ENCODE measurements around the gene IRF2. TPM values are rescaled to one million over a fixed set of nuclear protein-coding genes. Genes with fewer than 3 reads are reported as not detected.
A peak's percentile ranks its signal among the peaks of the same experiment; 100 is the strongest.

Gene IRF2
- total RNA-seq, 1 donor from 2014 or later: 44.0 TPM

GRCh38 chr4:184453365-184454160 is 20.8 kb downstream of the IRF2 start:
- H3K4me1 ChIP-seq: peaks cover 56% of the 10 kb centered on the region
- no peak overlapping the region for H3K4me3 ChIP-seq

GRCh38 chr4:184452740-184453139 is 21.6 kb downstream of the IRF2 start:
- Histone ChIP-seq H3K27ac (no peak overlapping the region), H3K4me3 (no peak overlapping the region), H3K36me3 (no peaks in the 10 kb centered on the region), H3K4me1 (peaks cover 63% of the 10 kb centered on the region), H3K27me3 (no peaks in the 10 kb centered on the region), H3K9me3 (no peaks in the 10 kb centered on the region)
- intact Hi-C loops (cut with DNase I): no loop called here
- DNase-seq (no peak), ATAC-seq (no peak)
- no peak for TF ChIP-seq CTCF (IDR thresholded peaks at IDR 0.05)

More at GRCh38 chr4:184453365-184454160, 20.8 kb downstream of the IRF2 start:
- Histone ChIP-seq H3K27ac (peak overlapping the region; percentile 73), H3K36me3 (no peaks in the 10 kb centered on the region), H3K27me3 (no peaks in the 10 kb centered on the region), H3K9me3 (no peaks in the 10 kb centered on the region)
- no peak for DNase-seq
- intact Hi-C loops (cut with DNase I): no loop called here
- ATAC-seq: peak; percentile 93
- no peak for TF ChIP-seq CTCF (IDR thresholded peaks at IDR 0.05)

DNA sequence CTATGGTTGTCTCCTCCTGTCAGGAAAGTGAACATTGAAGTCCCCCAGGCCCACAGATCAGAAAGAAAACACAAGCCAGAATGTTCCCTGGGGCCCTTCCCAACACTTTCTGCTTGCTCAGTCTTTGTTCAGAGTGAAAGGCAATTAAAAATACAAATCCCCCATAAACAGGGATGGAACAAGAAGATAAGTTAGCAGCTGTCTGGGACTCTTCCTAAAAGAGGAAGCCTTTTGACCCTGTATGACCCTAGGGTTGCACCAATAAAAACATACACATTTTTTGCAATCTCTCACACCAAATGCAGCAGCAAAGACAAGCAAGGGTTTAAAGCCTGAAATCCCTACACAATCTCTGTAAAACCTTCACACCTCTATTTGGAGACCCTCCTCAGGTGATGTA is 22.6 kb downstream of the IRF2 start:
- peak overlapping the region; percentile 19 for H3K27ac ChIP-seq
- H3K4me3 ChIP-seq: no peak overlapping the region
- no peak for ATAC-seq
- H3K4me1 ChIP-seq: peaks cover 68% of the 10 kb centered on the region
- DNase-seq: no peak
- intact Hi-C loops (cut with DNase I): no loop called here
- H3K27me3 ChIP-seq: no peaks in the 10 kb centered on the region
- H3K36me3 ChIP-seq: no peaks in the 10 kb centered on the region
- H3K9me3 ChIP-seq: no peaks in the 10 kb centered on the region
- no peak for TF ChIP-seq CTCF (IDR thresholded peaks at IDR 0.05)

DNA sequence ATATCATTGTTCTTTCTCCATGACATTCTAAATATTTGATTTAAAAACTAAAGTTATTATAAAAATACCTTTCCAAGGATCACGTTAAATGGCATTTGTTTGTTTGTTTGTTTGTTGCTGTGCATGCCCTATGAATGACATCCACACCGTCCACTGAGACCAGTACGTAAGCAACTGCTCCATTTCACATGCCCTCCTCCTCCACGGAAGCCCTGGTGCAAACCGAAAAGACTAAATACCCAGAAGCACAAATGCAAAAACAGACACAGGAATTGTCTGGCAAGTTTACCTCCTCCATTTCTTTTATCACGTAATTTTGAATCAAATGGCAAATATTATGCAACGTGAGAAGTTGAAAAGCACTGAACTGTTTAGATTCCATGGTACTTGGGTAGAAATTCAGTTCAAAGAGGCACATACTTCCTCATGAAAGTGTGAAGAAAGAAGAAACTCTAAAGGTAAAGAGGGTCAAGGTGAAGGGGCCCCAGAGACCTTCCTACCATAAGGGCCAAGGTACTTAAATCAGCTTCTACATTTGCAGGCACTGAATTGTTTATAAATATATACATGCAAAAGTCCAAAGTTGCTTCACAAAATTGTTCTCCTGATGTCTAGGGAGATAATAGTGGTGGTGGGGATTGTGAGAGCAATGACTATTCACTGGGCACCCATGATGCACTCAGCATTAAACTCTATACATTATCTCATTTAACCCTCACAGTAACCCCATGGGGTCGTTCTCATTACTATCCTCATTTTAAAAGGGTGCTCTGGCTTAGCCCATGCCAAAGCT is 23.4 kb downstream of the IRF2 start:
- TF ChIP-seq CTCF (IDR thresholded peaks at IDR 0.05): no peak
- Histone ChIP-seq H3K27ac (peak overlapping the region; percentile 19), H3K9me3 (no peaks in the 10 kb centered on the region), H3K4me3 (no peak overlapping the region), H3K36me3 (no peaks in the 10 kb centered on the region), H3K27me3 (no peaks in the 10 kb centered on the region), H3K4me1 (peaks cover 74% of the 10 kb centered on the region)
- intact Hi-C loops (cut with DNase I): no loop called here
- ATAC-seq (no peak), DNase-seq (no peak)

DNA sequence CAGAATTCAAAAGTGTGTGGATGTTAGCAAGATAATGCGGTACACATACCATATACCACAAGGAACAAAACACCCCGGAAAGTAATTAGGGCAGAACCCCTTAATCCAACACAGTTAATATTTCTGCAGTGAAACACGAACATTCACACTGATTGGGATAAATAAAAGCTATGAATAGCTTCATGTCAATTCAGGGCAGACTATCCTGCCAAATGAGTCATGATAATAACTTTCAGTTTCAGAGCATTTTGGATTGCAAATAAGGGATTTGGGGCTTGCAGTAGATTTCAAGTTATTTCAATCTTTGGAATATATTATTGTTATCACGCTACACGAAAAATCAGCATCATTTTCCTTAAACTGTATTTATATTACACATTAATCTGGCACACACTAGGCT is 24.3 kb downstream of the IRF2 start:
- DNase-seq: no peak
- H3K4me1 ChIP-seq: peaks cover 80% of the 10 kb centered on the region
- no peak overlapping the region for H3K4me3 ChIP-seq
- TF ChIP-seq CTCF (IDR thresholded peaks at IDR 0.05): no peak
- ATAC-seq: no peak
- H3K36me3 ChIP-seq: no peaks in the 10 kb centered on the region
- peak overlapping the region; percentile 76 for H3K27ac ChIP-seq
- H3K9me3 ChIP-seq: no peaks in the 10 kb centered on the region
- H3K27me3 ChIP-seq: no peaks in the 10 kb centered on the region
- intact Hi-C loops (cut with DNase I): no loop called here

Measured in upper lobe of right lung (tissue), 1 donor.